Stimulated activated CD4-positive, alpha-beta T cell treated with anti-CD3 and anti-CD28 coated beads, Interleukin-12 subunit alpha, Interleukin-12 subunit beta, amount 100 ng/mL, for 48 hours (primary cell): ENCODE measurements around the gene MYL9.

Experiments
- DNase-seq, 3 donors: peaks; one replicate each; pipeline ENCODE4 v3.0.0-alpha.2; 2020; ENCODE audit warnings: low read depth in 2 of 3, low spot score in 1 of 3

MYL9 gene

GRCh38 chr20:36578356-36579041, 37.2 kb downstream of the MYL9 start:
- DNase-seq: no peak

GRCh38 chr20:36579996-36580545, 38.8 kb downstream of the MYL9 start:
- DNase-seq: no peak

- no peak for DNase-seq
Measured at GRCh38 chr20:36582322-36582721, 41.0 kb downstream of the MYL9 start.

- no peak for DNase-seq
Measured at GRCh38 chr20:36582821-36583220, 41.5 kb downstream of the MYL9 start.

- DNase-seq: no peak
Measured at GRCh38 chr20:36584018-36584481, 42.7 kb downstream of the MYL9 start.

GRCh38 chr20:36585410-36586125, 44.2 kb downstream of the MYL9 start:
- no peak for DNase-seq

GRCh38 chr20:36587388-36588070, 46.2 kb downstream of the MYL9 start:
- DNase-seq: no peak

- no peak for DNase-seq
Measured at GRCh38 chr20:36591281-36591680, 50.0 kb downstream of the MYL9 start.

- no peak for DNase-seq
Measured at GRCh38 chr20:36591854-36592641, 50.7 kb downstream of the MYL9 start.

GRCh38 chr20:36593347-36593929, 52.1 kb downstream of the MYL9 start:
- DNase-seq: no peak

- DNase-seq: no peak
Measured at GRCh38 chr20:36599912-36600345, 58.6 kb downstream of the MYL9 start.
